ENCODE results near the gene CIRBP. TPM values are rescaled to one million over a fixed set of nuclear protein-coding genes. Genes with fewer than 3 reads are reported as not detected.

The CIRBP gene
- total and polyA plus RNA-seq, 2 of the 13 experiments (the other 11 are each of a cell fraction or from before 2014, with no cell fraction given) = 133 to 140 TPM

GRCh38 chr19:1269065-1269477 is at the start of gene CIRBP (continued):
- TF ChIP-seq CSRNP2 (CRISPR knock-in tag; conservative IDR thresholded peaks at IDR 0.05; ENCODE audit: low read depth) (no peak), ZNF282 (IDR thresholded peaks at IDR 0.05; ENCODE audit: partially characterized antibody) (no peak), YEATS2 (CRISPR knock-in tag; IDR thresholded peaks at IDR 0.05; ENCODE audit: borderline replicate concordance) (peak; percentile 47; the same call in 1 of the 2 replicates), ISL2 (CRISPR knock-in tag; IDR thresholded peaks at IDR 0.05) (no peak), JUND (CRISPR knock-in tag; IDR thresholded peaks at IDR 0.05) (no peak), JUN (CRISPR knock-in tag; IDR thresholded peaks at IDR 0.05) (0 out of 2 replicates have a peak, but pooled peaks have one; percentile 43), THAP9 (CRISPR knock-in tag; IDR thresholded peaks at IDR 0.05; ENCODE audit: borderline replicate concordance) (no peak), CHD4 (IDR thresholded peaks at IDR 0.05; ENCODE audit: borderline replicate concordance, low read length) (no peak), ZNF883 (CRISPR knock-in tag; IDR thresholded peaks at IDR 0.05; ENCODE audit: not compliant biosample characterization) (no peak), AGO2 (optimal IDR thresholded peaks at IDR 0.05; ENCODE audit: low read depth, low read length) (no peak), SMC3 (IDR thresholded peaks at IDR 0.05; ENCODE audit: low read length) (no peak), THYN1 (CRISPR knock-in tag; IDR thresholded peaks at IDR 0.05; ENCODE audit: borderline replicate concordance, low read depth) (no peak), DNMT3B (CRISPR knock-in tag; conservative IDR thresholded peaks at IDR 0.05) (0 out of 2 replicates have a peak, but pooled peaks have one; percentile 81), DMTF1 (CRISPR knock-in tag; IDR thresholded peaks at IDR 0.05) (no peak), IRF1 (CRISPR knock-in tag; IDR thresholded peaks at IDR 0.05; ENCODE audit: low read depth) (no peak), TOPORS (CRISPR knock-in tag; IDR thresholded peaks at IDR 0.05) (no peak), KMT2A (CRISPR knock-in tag; IDR thresholded peaks at IDR 0.05) (no peak), HIVEP1 (CRISPR knock-in tag; IDR thresholded peaks at IDR 0.05) (no peak), FOXP4 (CRISPR knock-in tag; IDR thresholded peaks at IDR 0.05) (no peak)
- TF ChIP-seq, protein P1, sequence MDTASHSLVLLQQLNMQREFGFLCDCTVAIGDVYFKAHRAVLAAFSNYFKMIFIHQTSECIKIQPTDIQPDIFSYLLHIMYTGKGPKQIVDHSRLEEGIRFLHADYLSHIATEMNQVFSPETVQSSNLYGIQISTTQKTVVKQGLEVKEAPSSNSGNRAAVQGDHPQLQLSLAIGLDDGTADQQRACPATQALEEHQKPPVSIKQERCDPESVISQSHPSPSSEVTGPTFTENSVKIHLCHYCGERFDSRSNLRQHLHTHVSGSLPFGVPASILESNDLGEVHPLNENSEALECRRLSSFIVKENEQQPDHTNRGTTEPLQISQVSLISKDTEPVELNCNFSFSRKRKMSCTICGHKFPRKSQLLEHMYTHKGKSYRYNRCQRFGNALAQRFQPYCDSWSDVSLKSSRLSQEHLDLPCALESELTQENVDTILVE (CRISPR knock-in tag; IDR thresholded peaks at IDR 0.05) = peak; percentile 58

All from HepG2 (cell line).